Smooth muscle cell (in vitro differentiated cells): ENCODE results near the gene TMEM132E. TPM values are rescaled to one million over a fixed set of nuclear protein-coding genes. Genes with fewer than 3 reads are reported as not detected.
A peak's percentile ranks its signal among the peaks of the same experiment; 100 is the strongest.

Experiments
- DNase-seq: peaks from one replicate; lab custom pipeline; 2025; ENCODE audit not compliant: unreplicated experiment; lab: John Stamatoyannopoulos, UW
- H2AFZ ChIP-seq: fragments of 200-600 bp; sonication (generic); 2 replicates; pipeline ENCODE4 v1.6.0; 2016; ENCODE audit warnings: antibody characterized with exemption, low read depth, mild to moderate bottlenecking
- H3F3A ChIP-seq: fragments of 200-600 bp; sonication (generic); 2 replicates; pipeline ENCODE4 v1.6.0; 2017; ENCODE audit warnings: antibody characterized with exemption, low read depth
- H3K27ac ChIP-seq: fragments of 200-600 bp; sonication (generic); 2 replicates; pipeline ENCODE4 v1.5.1; 2016; ENCODE audit warnings: low read depth, mild to moderate bottlenecking
- H3K27me3 ChIP-seq: fragments of 200-600 bp; sonication (generic); 2 replicates; pipeline ENCODE4 v1.6.1; 2016; ENCODE audit warnings: low read depth, mild to moderate bottlenecking
- H3K36me3 ChIP-seq: fragments of 200-600 bp; sonication (generic); 2 replicates; pipeline ENCODE4 v1.5.1; 2016; ENCODE audit warnings: low read depth
- H3K4me1 ChIP-seq: fragments of 200-600 bp; sonication (generic); 2 replicates; pipeline ENCODE4 v1.5.1; 2016; ENCODE audit warnings: low read depth
- H3K4me2 ChIP-seq: fragments of 200-600 bp; sonication (generic); 2 replicates; pipeline ENCODE4 v1.6.0; 2016; ENCODE audit warnings: mild to moderate bottlenecking
- H3K4me3 ChIP-seq: fragments of 200-600 bp; sonication (generic); 2 replicates; pipeline ENCODE4 v1.5.1; 2016; ENCODE audit warnings: mild to moderate bottlenecking
- H3K79me2 ChIP-seq: fragments of 200-600 bp; sonication (generic); 2 replicates; pipeline ENCODE4 v1.6.0; 2016; ENCODE audit warnings: low read depth, mild to moderate bottlenecking
- H3K9ac ChIP-seq: fragments of 200-600 bp; sonication (generic); 2 replicates; pipeline ENCODE4 v1.6.0; 2016; ENCODE audit warnings: low read depth
- H3K9me3 ChIP-seq: fragments of 200-600 bp; sonication (generic); replicated peaks from 2 replicates; pipeline ENCODE4 v1.5.1; 2016; ENCODE audit warnings: low read depth
- H4K20me1 ChIP-seq: fragments of 200-600 bp; sonication (generic); 2 replicates; pipeline ENCODE4 v1.6.0; 2016; ENCODE audit warnings: low read depth
- WGBS: methylation state at CpG from one replicate; pipeline ENCODE4 v1.1.7; 2016; ENCODE audit warnings: low lambda C conversion rate; 5-methylcytosine and 5-hydroxymethylcytosine counted together
- polyA plus RNA-seq: library from polyadenylated mRNA; unstranded; fragments of >200 nt; fragmentation: Nextera tagmentation; extraction: Ambion mirVana; gene quantifications from 2 replicates; pipeline ENCODE4 v1.2.1, GENCODE V29; 2016
- total RNA-seq: library from RNA; depleted of rRNA; stranded (reverse); fragments of >200 nt; gene quantifications from 2 replicates; pipeline ENCODE4 v1.2.3, GENCODE V29; 2014
- TF ChIP-seq, protein P1 (sequence below): fragments of 200-600 bp; sonication (generic); IDR thresholded peaks from 2 replicates; pipeline ENCODE4 v1.5.1; 2017; ENCODE audit warnings: borderline replicate concordance, mild to moderate bottlenecking, antibody characterized with exemption; ENCODE audit not compliant: insufficient read depth, poor library complexity, severe bottlenecking

TMEM132E gene
- total and polyA plus RNA-seq, 2 experiments from 2014 or later, result 0.13 to 0.17 TPM

GRCh38 chr17:34572483-34572882 lies 6.9 kb upstream of the TMEM132E start:
- TF ChIP-seq, protein P1, sequence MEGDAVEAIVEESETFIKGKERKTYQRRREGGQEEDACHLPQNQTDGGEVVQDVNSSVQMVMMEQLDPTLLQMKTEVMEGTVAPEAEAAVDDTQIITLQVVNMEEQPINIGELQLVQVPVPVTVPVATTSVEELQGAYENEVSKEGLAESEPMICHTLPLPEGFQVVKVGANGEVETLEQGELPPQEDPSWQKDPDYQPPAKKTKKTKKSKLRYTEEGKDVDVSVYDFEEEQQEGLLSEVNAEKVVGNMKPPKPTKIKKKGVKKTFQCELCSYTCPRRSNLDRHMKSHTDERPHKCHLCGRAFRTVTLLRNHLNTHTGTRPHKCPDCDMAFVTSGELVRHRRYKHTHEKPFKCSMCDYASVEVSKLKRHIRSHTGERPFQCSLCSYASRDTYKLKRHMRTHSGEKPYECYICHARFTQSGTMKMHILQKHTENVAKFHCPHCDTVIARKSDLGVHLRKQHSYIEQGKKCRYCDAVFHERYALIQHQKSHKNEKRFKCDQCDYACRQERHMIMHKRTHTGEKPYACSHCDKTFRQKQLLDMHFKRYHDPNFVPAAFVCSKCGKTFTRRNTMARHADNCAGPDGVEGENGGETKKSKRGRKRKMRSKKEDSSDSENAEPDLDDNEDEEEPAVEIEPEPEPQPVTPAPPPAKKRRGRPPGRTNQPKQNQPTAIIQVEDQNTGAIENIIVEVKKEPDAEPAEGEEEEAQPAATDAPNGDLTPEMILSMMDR, result no peak
- H3K9ac ChIP-seq, result no peak overlapping the region
- H3K36me3 ChIP-seq, result no peaks in the 10 kb centered on the region
- no peak overlapping the region for H3K27ac ChIP-seq
- peaks cover 7% of the 10 kb centered on the region for H3K4me1 ChIP-seq
- no peak overlapping the region for H2AFZ ChIP-seq
- no peak overlapping the region for H3K4me3 ChIP-seq
- H4K20me1 ChIP-seq, result no peaks in the 10 kb centered on the region
- WGBS, result 70% methylated on average over 1 of the region's 1 CpG
- H3K4me2 ChIP-seq, result no peak overlapping the region
- H3K9me3 ChIP-seq, result no peaks in the 10 kb centered on the region
- peaks cover 51% of the 10 kb centered on the region for H3K27me3 ChIP-seq
- no peaks in the 10 kb centered on the region for H3K79me2 ChIP-seq
- no peak for DNase-seq
- H3F3A ChIP-seq, result no peaks in the 10 kb centered on the region

GRCh38 chr17:34575182-34575581 lies 4.2 kb upstream of the TMEM132E start:
- Histone ChIP-seq H3K9ac (no peak overlapping the region), H3K4me2 (no peak overlapping the region), H3K4me1 (peaks cover 20% of the 10 kb centered on the region), H3K9me3 (no peaks in the 10 kb centered on the region), H3K79me2 (no peaks in the 10 kb centered on the region), H3K27ac (no peak overlapping the region), H3K27me3 (peaks cover 78% of the 10 kb centered on the region), H3F3A (no peaks in the 10 kb centered on the region), H3K4me3 (no peak overlapping the region), H4K20me1 (no peaks in the 10 kb centered on the region), H2AFZ (no peak overlapping the region), H3K36me3 (no peaks in the 10 kb centered on the region)
- WGBS, result 79% methylated on average over 5 of the region's 5 CpGs
- TF ChIP-seq, protein P1, result no peak
- DNase-seq, result no peak

DNA sequence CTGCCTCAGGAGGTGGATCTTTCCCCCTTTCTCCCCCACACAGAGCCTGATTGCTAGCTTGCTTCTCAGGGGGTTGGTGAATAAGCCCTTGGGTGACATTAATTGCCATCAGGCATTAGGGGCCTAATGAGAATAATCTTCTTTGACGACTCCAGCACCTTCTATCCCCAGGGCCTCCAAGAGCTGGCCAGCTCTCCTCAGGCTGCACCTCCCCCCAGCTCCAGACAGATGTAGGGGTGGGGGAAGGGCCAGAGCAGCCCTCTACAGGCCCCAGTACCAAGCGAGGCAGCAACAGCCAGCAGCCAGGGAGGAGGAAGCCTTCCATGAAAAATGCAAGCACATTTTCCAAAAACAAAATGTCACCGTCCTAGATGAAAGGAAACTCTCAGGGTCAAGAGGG lies 1.4 kb upstream of the TMEM132E start:
- no peaks in the 10 kb centered on the region for H3K9me3 ChIP-seq
- WGBS, result 15% methylated on average over 3 of the region's 3 CpGs
- no peaks in the 10 kb centered on the region for H3F3A ChIP-seq
- no peak overlapping the region for H2AFZ ChIP-seq
- no peak overlapping the region for H3K27ac ChIP-seq
- H3K79me2 ChIP-seq, result no peaks in the 10 kb centered on the region
- peaks cover 36% of the 10 kb centered on the region for H3K4me1 ChIP-seq
- DNase-seq, result no peak
- TF ChIP-seq, protein P1, result no peak
- no peak overlapping the region for H3K4me2 ChIP-seq
- H4K20me1 ChIP-seq, result peaks cover 6% of the 10 kb centered on the region
- H3K9ac ChIP-seq, result no peak overlapping the region
- peaks cover 98% of the 10 kb centered on the region for H3K27me3 ChIP-seq
- H3K36me3 ChIP-seq, result no peaks in the 10 kb centered on the region
- no peak overlapping the region for H3K4me3 ChIP-seq

GRCh38 chr17:34578656-34579016 lies 746 bp upstream of the TMEM132E start:
- 5% methylated on average over 11 of the region's 11 CpGs for WGBS

More at GRCh38 chr17:34578656-34579016, 746 bp upstream of the TMEM132E start:
- H3K9ac ChIP-seq, result no peak overlapping the region
- peaks cover 36% of the 10 kb centered on the region for H3K4me1 ChIP-seq
- no peaks in the 10 kb centered on the region for H3K79me2 ChIP-seq
- peak overlapping the region; percentile 87 for H3K4me2 ChIP-seq
- no peak for DNase-seq
- H3K4me3 ChIP-seq, result peak overlapping the region; percentile 49
- H3K36me3 ChIP-seq, result no peaks in the 10 kb centered on the region
- no peaks in the 10 kb centered on the region for H3K9me3 ChIP-seq
- H4K20me1 ChIP-seq, result peaks cover 6% of the 10 kb centered on the region
- TF ChIP-seq, protein P1, result no peak
- peaks cover 98% of the 10 kb centered on the region for H3K27me3 ChIP-seq
- H3K27ac ChIP-seq, result no peak overlapping the region
- no peak overlapping the region for H2AFZ ChIP-seq
- H3F3A ChIP-seq, result no peaks in the 10 kb centered on the region
